GM19238 (cell line): ENCODE results near the gene RERE.
"Not testable (repeated sequence)": the region's sequence is repeated elsewhere in the genome, so short reads cannot be mapped to it uniquely, and the experiment has no call there.

Experiments
- DNase-seq: peaks from one replicate; pipeline ENCODE4 v3.0.0; 2011; ENCODE audit warnings: low spot score; ENCODE audit not compliant: insufficient read length

RERE gene

GRCh38 chr1:8389958-8390535 lies 427.4 kb downstream of the RERE start:
- no peak for DNase-seq

- DNase-seq, result no peak
Observed at GRCh38 chr1:8388732-8389562, 428.5 kb downstream of the RERE start.

GRCh38 chr1:8386247-8386646 lies 431.2 kb downstream of the RERE start:
- no peak for DNase-seq

GRCh38 chr1:8384577-8384976 lies 432.9 kb downstream of the RERE start:
- no peak for DNase-seq

- DNase-seq, result no peak
Observed at GRCh38 chr1:8384088-8384487, 433.4 kb downstream of the RERE start.

GRCh38 chr1:8382608-8383505 lies 434.6 kb downstream of the RERE start:
- DNase-seq, result no peak

- no peak for DNase-seq
Observed at GRCh38 chr1:8382051-8382505, 435.4 kb downstream of the RERE start.

GRCh38 chr1:8381618-8382017 lies 435.8 kb downstream of the RERE start:
- DNase-seq, result no peak

GRCh38 chr1:8380310-8380709 lies 437.1 kb downstream of the RERE start:
- not testable (repeated sequence) for DNase-seq

GRCh38 chr1:8379513-8380186 lies 437.8 kb downstream of the RERE start:
- DNase-seq, result no peak

- DNase-seq, result no peak
Observed at GRCh38 chr1:8378981-8379470, 438.4 kb downstream of the RERE start.

GRCh38 chr1:8378178-8378577 lies 439.3 kb downstream of the RERE start:
- no peak for DNase-seq

- no peak for DNase-seq
Observed at GRCh38 chr1:8377271-8377981, 440.0 kb downstream of the RERE start.

- no peak for DNase-seq
Observed at GRCh38 chr1:8376358-8376840, 441.0 kb downstream of the RERE start.

GRCh38 chr1:8374812-8375211 lies 442.6 kb downstream of the RERE start:
- no peak for DNase-seq

- no peak for DNase-seq
Observed at GRCh38 chr1:8374356-8374755, 443.1 kb downstream of the RERE start.

- no peak for DNase-seq
Observed at GRCh38 chr1:8373581-8374241, 443.7 kb downstream of the RERE start.

- no peak for DNase-seq
Observed at GRCh38 chr1:8373125-8373524, 444.3 kb downstream of the RERE start.

- no peak for DNase-seq
Observed at GRCh38 chr1:8371372-8371991, 446.0 kb downstream of the RERE start.
